ENCODE data around the gene CALML5. TPM values are rescaled to one million over a fixed set of nuclear protein-coding genes. Genes with fewer than 3 reads are reported as not detected.

The CALML5 gene
- total RNA-seq, 2 experiments from 2014 or later = not detected

DNA sequence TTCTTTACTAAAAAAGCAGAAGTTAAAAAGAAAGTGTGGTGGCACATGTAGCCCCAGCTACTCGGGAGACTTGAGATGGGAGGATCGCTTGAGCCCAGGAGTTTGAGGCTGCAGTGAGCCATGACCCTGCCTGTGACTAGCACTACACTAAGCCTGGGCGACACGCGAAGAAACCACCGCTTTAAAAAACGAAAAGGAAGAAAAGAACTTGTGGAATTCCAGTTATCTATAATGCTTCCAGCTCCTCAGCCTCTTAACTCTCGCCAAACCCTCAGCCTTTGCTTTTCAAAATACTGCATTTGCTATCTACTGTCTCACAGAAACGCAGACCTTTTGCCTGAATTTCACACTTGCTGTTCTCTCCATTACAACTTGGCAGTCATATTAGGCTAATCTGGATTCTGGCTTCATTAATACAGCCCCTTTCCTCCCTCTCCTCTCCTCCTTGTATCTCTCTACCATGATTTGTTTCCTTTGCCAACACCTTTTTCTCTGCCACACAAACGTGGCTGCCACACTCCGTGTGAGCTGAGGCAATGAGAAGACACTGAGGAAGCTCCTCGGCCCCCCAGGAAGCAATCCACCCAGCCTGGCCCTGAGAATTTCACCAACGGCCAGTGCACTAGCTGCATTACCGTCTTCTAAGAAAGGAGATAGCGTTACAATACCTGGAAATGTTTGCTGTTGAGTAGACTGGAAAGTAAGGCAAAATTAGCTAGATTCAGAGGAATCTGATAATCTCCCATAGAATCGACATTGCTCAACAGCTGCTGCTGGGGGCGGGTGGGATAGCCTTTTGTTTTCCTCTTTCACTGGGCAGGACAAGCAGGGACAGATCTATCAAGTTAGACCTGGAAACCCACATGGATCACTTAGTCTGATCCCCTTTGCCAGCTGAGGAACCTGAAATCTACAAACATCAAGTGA, 37.2 kb downstream of the CALML5 start:
- DNase-seq = no peak
- no peak overlapping the region for H3K27ac Mint-ChIP-seq
- intact Hi-C loops (cut with micrococcal nuclease) = no loop called here
- ChIA-PET CTCF (interaction anchor here (0.9 to 1.7 kb wide), 7 partner anchors 11 to 161 kb away, joined by 3 to 8 read pairs (median 3); no protein-coding TSS in a partner anchor), POLR2A (interaction anchor here (0.6 to 1.0 kb wide), 2 partner anchors 18 to 30 kb away, joined by 3 read pairs; no protein-coding TSS in a partner anchor)
- no peaks in the 10 kb centered on the region for H3K9me3 Mint-ChIP-seq
- no peak for ATAC-seq
- H3K4me3 Mint-ChIP-seq = no peak overlapping the region
- no peak for TF ChIP-seq CTCF (IDR thresholded peaks at IDR 0.05)
- H3K4me1 Mint-ChIP-seq (ENCODE audit: low read depth) = peaks cover 6% of the 10 kb centered on the region
- peaks cover 5% of the 10 kb centered on the region for H3K36me3 Mint-ChIP-seq (ENCODE audit: low read depth)
- peaks cover 2% of the 10 kb centered on the region for H3K27me3 Mint-ChIP-seq

DNA sequence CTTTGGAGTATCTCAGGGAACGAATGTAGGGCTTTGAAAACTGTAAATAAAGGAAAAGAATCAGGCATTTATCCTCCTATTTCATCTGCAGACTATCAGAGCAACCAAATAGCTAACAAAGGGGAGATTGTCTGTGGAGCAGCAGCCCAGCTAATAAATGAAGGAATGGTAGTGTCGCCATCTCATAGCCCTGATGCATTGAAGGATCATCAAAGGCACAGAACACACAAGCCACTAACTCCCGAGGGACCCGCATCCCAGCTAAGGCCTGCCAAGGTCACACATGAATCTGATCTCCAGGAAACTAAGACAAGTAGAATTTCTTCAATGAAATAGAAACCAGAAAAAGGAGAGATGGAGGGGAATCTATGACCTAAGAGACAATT, 38.2 kb downstream of the CALML5 start:
- TF ChIP-seq CTCF (IDR thresholded peaks at IDR 0.05) = no peak
- no peaks in the 10 kb centered on the region for H3K9me3 Mint-ChIP-seq
- ATAC-seq = no peak
- H3K27ac Mint-ChIP-seq = no peak overlapping the region
- H3K4me3 Mint-ChIP-seq = no peak overlapping the region
- peaks cover 6% of the 10 kb centered on the region for H3K4me1 Mint-ChIP-seq (ENCODE audit: low read depth)
- intact Hi-C loops (cut with micrococcal nuclease) = no loop called here
- ChIA-PET POLR2A (no interaction called here), CTCF (interaction anchor here (0.9 to 1.7 kb wide), 4 partner anchors 12 to 169 kb away, joined by 3 to 8 read pairs (median 4); no protein-coding TSS in a partner anchor)
- H3K27me3 Mint-ChIP-seq = peaks cover 2% of the 10 kb centered on the region
- H3K36me3 Mint-ChIP-seq (ENCODE audit: low read depth) = peaks cover 13% of the 10 kb centered on the region
- no peak for DNase-seq

- H3K36me3 Mint-ChIP-seq (ENCODE audit: low read depth) = peaks cover 18% of the 10 kb centered on the region
- H3K4me3 Mint-ChIP-seq = no peak overlapping the region
- H3K27ac Mint-ChIP-seq = no peak overlapping the region
- CTCF ChIA-PET = interaction anchor here (1.0 to 1.7 kb wide), 3 partner anchors 12 to 169 kb away, joined by 3 to 8 read pairs (median 4); no protein-coding TSS in a partner anchor
- intact Hi-C loops (cut with micrococcal nuclease) = no loop called here
- POLR2A ChIA-PET = no interaction called here
- peaks cover 2% of the 10 kb centered on the region for H3K27me3 Mint-ChIP-seq
- no peak for DNase-seq
- peaks cover 6% of the 10 kb centered on the region for H3K4me1 Mint-ChIP-seq (ENCODE audit: low read depth)
- no peak for ATAC-seq
- no peak for TF ChIP-seq CTCF (IDR thresholded peaks at IDR 0.05)
- H3K9me3 Mint-ChIP-seq = no peaks in the 10 kb centered on the region
These were observed 38.7 kb downstream of the CALML5 start for GRCh38 chr10:5460468-5461202.

DNA sequence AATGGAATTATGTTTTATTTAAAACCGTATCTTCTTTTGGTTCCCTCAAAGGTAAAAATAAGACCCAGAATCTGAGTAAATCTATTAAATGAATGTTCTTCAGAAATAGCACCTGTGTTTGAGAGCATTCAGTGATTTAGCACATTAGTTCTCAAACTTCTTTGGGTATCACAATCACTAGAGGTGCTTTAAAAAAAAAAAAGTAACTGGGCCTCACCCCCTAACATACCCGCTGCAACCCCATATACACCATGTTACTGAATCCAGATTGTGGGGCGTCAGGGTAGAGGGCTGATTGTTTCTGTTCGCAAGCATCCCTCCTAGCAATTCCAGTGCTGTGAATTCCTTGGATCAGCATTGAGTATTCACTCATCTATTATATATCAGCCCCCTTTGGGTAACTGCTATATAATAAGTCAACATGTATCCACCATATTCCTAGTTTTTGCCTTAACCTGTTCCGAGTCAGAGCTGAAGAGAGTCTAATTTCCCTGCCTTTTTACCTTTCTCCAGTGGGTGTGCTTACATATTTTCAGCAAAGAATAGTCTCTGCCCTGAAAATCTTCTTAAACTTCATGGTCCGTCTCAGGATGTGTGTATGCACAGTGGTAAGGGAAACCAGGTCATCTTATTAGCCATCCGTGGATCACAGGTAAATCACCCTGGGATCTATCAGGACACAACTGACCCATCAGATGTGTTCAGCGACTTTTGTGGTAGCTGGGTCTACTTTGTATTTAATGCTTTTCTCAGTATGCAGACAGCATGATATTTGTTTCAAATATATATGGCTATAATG, 40.2 kb downstream of the CALML5 start:
- no peak for DNase-seq
- peaks cover 22% of the 10 kb centered on the region for H3K36me3 Mint-ChIP-seq (ENCODE audit: low read depth)
- no peaks in the 10 kb centered on the region for H3K9me3 Mint-ChIP-seq
- H3K27ac Mint-ChIP-seq = no peak overlapping the region
- no peak for ATAC-seq
- TF ChIP-seq CTCF (IDR thresholded peaks at IDR 0.05) = no peak
- POLR2A ChIA-PET = no interaction called here
- CTCF ChIA-PET = no interaction called here
- H3K4me1 Mint-ChIP-seq (ENCODE audit: low read depth) = peaks cover 6% of the 10 kb centered on the region
- intact Hi-C loops (cut with micrococcal nuclease) = no loop called here
- no peak overlapping the region for H3K4me3 Mint-ChIP-seq
- peaks cover 2% of the 10 kb centered on the region for H3K27me3 Mint-ChIP-seq

All from activated CD8-positive, alpha-beta T cell treated with anti-CD3 and anti-CD28 coated beads for 36 hours (primary cell).